Panc1 (cell line): ENCODE results near the gene ZFP36L2. TPM values are rescaled to one million over a fixed set of nuclear protein-coding genes. Genes with fewer than 3 reads are reported as not detected.

ENCODE experiments used
- ATAC-seq: fragments of 200-7000 bp; cut with Tn5 transposase; 2 replicates; pipeline ENCODE4 v1.9.1; 2020; ENCODE audit warnings: mild to moderate bottlenecking, moderate library complexity
- BruUV-seq: library from RNA; stranded (reverse); fragments of 400-500 nt; replicated peaks from 2 replicates; lab custom pipeline; 2021; lab: Mats Ljungman, UMichigan
- CTCF ChIA-PET: fragments of 300-600 bp; sonication (Branson Sonifier 250); formaldehyde crosslinking; loops from one replicate; lab custom pipeline; 2022; ENCODE audit warnings: antibody characterized with exemption; lab: Charles Lee
- POLR2A ChIA-PET: fragments of 300-600 bp; sonication (Branson Sonifier 250); formaldehyde crosslinking; loops from one replicate; lab custom pipeline; 2022; ENCODE audit warnings: antibody characterized with exemption; lab: Charles Lee
- DNase-seq: peaks from one replicate; pipeline ENCODE4 v3.0.0-alpha.2; 2010; ENCODE audit warnings: low read depth, low spot score
- H3K27ac ChIP-seq: 2 replicates; pipeline ENCODE4 v1.5.1; 2011; ENCODE audit warnings: mild to moderate bottlenecking, low read length, inconsistent platforms
- H3K27me3 ChIP-seq: fragments of 200-500 bp; sonication (Bioruptor generic); 2 replicates; pipeline ENCODE4 v1.6.0; 2014; ENCODE audit warnings: low read length, inconsistent platforms; ENCODE audit not compliant: control insufficient read depth, insufficient read depth
- H3K36me3 ChIP-seq: fragments of 200-500 bp; sonication (Bioruptor generic); 2 replicates; pipeline ENCODE4 v1.5.1; 2014; ENCODE audit warnings: inconsistent platforms, mild to moderate bottlenecking, low read length, moderate library complexity; ENCODE audit not compliant: control insufficient read depth, insufficient read depth
- H3K4me1 ChIP-seq: 2 replicates; pipeline ENCODE4 v1.5.1; 2011; ENCODE audit warnings: inconsistent platforms, mild to moderate bottlenecking, low read length, moderate library complexity; ENCODE audit not compliant: control insufficient read depth, insufficient read depth
- H3K4me3 ChIP-seq, 2 experiments: 2 replicates each; pipeline ENCODE4 v1.5.1; 2011 to 2012; ENCODE audit warnings: low read depth in 2 of 2, low read length in 2 of 2, mild to moderate bottlenecking in 2 of 2, inconsistent platforms in 1 of 2, moderate library complexity in 1 of 2
- H3K9me3 ChIP-seq: fragments of 200-500 bp; sonication (Bioruptor generic); 2 replicates; pipeline ENCODE4 v1.5.1; 2014; ENCODE audit warnings: low read depth, mild to moderate bottlenecking, inconsistent platforms, low read length, moderate library complexity; ENCODE audit not compliant: control insufficient read depth, insufficient read depth
- POLR2AphosphoS5 ChIP-seq: IDR thresholded peaks from 2 replicates; pipeline ENCODE4 v1.6.1; 2012; ENCODE audit warnings: mild to moderate bottlenecking, low read depth, low read length, moderate library complexity
- SIN3A ChIP-seq: IDR thresholded peaks from 2 replicates; pipeline ENCODE4 v1.6.1; 2012; ENCODE audit warnings: low read depth, mild to moderate bottlenecking, low read length, moderate library complexity, borderline replicate concordance; ENCODE audit not compliant: insufficient read depth
- TCF7L2 ChIP-seq: IDR thresholded peaks from 2 replicates; pipeline ENCODE4 v1.6.1; 2011; ENCODE audit warnings: mild to moderate bottlenecking, low read depth, low read length, inconsistent platforms
- in situ Hi-C: cut with HindIII; loops from 2 replicates; pipeline ENCODE4 v1.10.0; 2016; ENCODE audit warnings: low sequenced_read_pairs, low pct_unique_long_range_greater_than_20kb
- intact Hi-C: fragments of 100-400 bp; cut with micrococcal nuclease; formaldehyde crosslinking; loops from one replicate; pipeline ENCODE4 v1.10.0; 2022; ENCODE audit not compliant: unreplicated experiment
- total RNA-seq: library from RNA; stranded (reverse); gene quantifications from one replicate; pipeline ENCODE4 v1.2.1, GENCODE V29; 2021; ENCODE audit not compliant: unreplicated experiment
- TF ChIP-seq, protein P1 (sequence below), 2 experiments: IDR thresholded peaks; 2 replicates each; pipeline ENCODE4 v1.6.1; 2011 to 2012; ENCODE audit warnings: low read depth in 2 of 2, control low read depth in 1 of 2, low read length in 1 of 2, mild to moderate bottlenecking in 1 of 2, moderate library complexity in 1 of 2; ENCODE audit not compliant: insufficient read depth in 1 of 2
- TF ChIP-seq, protein P2 (sequence below): fragments of 450-650 bp; IDR thresholded peaks from 2 replicates; pipeline ENCODE4 v1.5.1; 2017; ENCODE audit warnings: mild to moderate bottlenecking

ZFP36L2 gene
- total RNA-seq, 1 experiment from 2014 or later: 46.3 TPM

- Histone ChIP-seq H3K4me1 (peaks cover 5% of the 10 kb centered on the region; the same call in 1 of the 2 replicates), H3K27me3 (no peaks in the 10 kb centered on the region), H3K27ac (no peak overlapping the region; the same call in 1 of the 2 replicates), H3K4me3 (no peak overlapping the region), H3K9me3 (no peaks in the 10 kb centered on the region), H3K36me3 (no peaks in the 10 kb centered on the region)
- DNase-seq (no peak), ATAC-seq (no peak)
- TF ChIP-seq POLR2AphosphoS5: no peak
- TF ChIP-seq, protein P1, sequence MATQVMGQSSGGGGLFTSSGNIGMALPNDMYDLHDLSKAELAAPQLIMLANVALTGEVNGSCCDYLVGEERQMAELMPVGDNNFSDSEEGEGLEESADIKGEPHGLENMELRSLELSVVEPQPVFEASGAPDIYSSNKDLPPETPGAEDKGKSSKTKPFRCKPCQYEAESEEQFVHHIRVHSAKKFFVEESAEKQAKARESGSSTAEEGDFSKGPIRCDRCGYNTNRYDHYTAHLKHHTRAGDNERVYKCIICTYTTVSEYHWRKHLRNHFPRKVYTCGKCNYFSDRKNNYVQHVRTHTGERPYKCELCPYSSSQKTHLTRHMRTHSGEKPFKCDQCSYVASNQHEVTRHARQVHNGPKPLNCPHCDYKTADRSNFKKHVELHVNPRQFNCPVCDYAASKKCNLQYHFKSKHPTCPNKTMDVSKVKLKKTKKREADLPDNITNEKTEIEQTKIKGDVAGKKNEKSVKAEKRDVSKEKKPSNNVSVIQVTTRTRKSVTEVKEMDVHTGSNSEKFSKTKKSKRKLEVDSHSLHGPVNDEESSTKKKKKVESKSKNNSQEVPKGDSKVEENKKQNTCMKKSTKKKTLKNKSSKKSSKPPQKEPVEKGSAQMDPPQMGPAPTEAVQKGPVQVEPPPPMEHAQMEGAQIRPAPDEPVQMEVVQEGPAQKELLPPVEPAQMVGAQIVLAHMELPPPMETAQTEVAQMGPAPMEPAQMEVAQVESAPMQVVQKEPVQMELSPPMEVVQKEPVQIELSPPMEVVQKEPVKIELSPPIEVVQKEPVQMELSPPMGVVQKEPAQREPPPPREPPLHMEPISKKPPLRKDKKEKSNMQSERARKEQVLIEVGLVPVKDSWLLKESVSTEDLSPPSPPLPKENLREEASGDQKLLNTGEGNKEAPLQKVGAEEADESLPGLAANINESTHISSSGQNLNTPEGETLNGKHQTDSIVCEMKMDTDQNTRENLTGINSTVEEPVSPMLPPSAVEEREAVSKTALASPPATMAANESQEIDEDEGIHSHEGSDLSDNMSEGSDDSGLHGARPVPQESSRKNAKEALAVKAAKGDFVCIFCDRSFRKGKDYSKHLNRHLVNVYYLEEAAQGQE (IDR thresholded peaks at IDR 0.05; ENCODE audit: insufficient read depth in 1 of 2, low read depth in 2 of 2, low read length in 1 of 2): no peak
- TF ChIP-seq, protein P2, sequence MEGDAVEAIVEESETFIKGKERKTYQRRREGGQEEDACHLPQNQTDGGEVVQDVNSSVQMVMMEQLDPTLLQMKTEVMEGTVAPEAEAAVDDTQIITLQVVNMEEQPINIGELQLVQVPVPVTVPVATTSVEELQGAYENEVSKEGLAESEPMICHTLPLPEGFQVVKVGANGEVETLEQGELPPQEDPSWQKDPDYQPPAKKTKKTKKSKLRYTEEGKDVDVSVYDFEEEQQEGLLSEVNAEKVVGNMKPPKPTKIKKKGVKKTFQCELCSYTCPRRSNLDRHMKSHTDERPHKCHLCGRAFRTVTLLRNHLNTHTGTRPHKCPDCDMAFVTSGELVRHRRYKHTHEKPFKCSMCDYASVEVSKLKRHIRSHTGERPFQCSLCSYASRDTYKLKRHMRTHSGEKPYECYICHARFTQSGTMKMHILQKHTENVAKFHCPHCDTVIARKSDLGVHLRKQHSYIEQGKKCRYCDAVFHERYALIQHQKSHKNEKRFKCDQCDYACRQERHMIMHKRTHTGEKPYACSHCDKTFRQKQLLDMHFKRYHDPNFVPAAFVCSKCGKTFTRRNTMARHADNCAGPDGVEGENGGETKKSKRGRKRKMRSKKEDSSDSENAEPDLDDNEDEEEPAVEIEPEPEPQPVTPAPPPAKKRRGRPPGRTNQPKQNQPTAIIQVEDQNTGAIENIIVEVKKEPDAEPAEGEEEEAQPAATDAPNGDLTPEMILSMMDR: no peak
- TF ChIP-seq SIN3A: no peak
- TF ChIP-seq TCF7L2: no peak
- CTCF ChIA-PET: no interaction called here
- intact Hi-C loops: no loop called here
- POLR2A ChIA-PET: no interaction called here
- no TSS peak for BruUV-seq
- in situ Hi-C loops: no loop called here
These were observed 29.4 kb downstream of the ZFP36L2 start for GRCh38 chr2:43196768-43197587.

DNA sequence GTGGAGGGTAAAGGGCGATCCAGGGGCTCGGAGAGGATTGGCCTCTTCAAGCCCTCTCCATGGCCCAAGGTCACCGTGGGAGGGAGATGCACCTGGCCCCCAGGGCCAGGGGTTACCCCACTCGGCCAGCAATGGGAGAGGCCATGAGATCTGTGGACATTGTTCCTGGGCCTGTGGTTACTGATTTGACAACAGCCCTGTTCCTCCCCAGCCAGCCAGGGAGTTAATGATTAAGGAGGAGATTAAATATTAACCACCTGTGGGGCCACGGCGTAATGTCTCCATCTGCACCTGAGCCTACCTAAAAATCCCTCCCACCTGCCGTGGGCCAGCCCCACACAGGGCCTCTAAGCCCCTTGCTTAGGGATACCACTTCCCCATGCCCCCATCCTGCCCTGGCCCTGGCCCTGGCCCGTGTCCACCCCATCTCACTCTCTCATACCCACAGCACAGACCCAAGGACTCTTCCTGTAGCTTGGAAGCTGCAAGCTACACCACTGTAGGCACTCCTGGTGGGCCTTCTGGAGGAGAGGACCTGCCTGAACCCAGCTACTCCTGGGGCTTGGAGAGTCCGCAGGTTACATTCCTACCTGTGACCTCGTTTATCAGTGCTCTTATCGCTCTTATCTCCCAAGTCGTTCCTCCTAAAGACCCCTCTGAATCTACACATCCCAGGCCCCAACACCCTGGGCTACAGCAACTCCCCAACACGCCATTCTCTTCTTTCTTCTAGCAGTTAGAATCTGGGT is 32.1 kb downstream of the ZFP36L2 start:
- ChIA-PET POLR2A (no interaction called here), CTCF (no interaction called here)
- no peak overlapping the region for H3K27ac ChIP-seq
- H3K4me1 ChIP-seq: peaks cover 5% of the 10 kb centered on the region; the same call in 1 of the 2 replicates
- intact Hi-C loops: no loop called here
- TF ChIP-seq SIN3A: no peak
- TF ChIP-seq POLR2AphosphoS5: no peak
- TF ChIP-seq, protein P1 (IDR thresholded peaks at IDR 0.05; ENCODE audit: insufficient read depth in 1 of 2, low read depth in 2 of 2, low read length in 1 of 2): no peak
- TF ChIP-seq, protein P2: no peak
- in situ Hi-C loops: no loop called here
- H3K9me3 ChIP-seq: no peaks in the 10 kb centered on the region
- H3K36me3 ChIP-seq: no peaks in the 10 kb centered on the region
- BruUV-seq: no TSS peak
- H3K27me3 ChIP-seq: no peaks in the 10 kb centered on the region
- DNase-seq (no peak), ATAC-seq (no peak)
- H3K4me3 ChIP-seq: no peak overlapping the region
